Measurements from ENCODE around the gene DMBX1.

DNA sequence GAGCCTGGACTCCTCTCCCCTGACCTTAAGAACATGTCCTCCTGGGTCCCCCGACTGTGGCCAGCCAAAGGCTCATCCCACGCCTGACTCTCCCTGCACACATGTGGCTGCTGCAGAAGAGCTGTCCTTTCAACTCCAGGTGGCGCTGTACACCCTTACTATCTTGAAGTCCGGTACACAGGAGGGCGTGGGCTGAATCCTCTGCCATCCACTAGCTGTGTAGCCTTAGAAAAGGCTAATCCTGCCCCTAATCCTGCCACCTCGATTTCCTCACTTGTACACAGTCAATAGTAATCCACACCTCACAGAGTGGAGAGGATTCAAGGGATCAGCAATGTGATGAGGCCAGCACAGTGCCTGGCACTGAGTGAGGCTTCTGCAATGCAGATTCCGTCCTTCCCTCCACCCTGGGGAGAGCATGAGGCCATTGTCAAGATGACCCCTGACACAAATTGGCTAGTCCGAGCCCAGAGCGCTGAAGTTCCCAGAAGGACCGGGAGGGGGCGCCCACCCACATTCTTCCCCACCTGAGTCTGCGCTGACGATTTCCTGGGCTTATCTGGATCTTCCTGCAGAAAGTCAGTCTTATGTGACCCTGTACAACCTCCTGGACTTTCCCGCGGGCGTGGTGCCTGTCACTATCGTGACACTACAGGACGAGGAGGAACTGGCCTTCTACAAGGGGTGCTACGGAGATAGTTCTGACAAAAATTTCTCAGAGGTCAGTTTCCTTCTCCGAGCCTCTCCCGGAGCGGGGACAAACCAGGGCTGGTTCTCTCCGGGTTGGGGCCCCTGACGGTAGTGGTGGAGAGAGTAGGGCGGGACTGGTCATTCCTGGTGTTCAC is 47.1 kb upstream of the DMBX1 start:
- TF ChIP-seq POLR2AphosphoS5 (IDR thresholded peaks at IDR 0.05), result no peak
- no peak for TF ChIP-seq POLR2A (IDR thresholded peaks at IDR 0.05)
- TF ChIP-seq, protein P1, sequence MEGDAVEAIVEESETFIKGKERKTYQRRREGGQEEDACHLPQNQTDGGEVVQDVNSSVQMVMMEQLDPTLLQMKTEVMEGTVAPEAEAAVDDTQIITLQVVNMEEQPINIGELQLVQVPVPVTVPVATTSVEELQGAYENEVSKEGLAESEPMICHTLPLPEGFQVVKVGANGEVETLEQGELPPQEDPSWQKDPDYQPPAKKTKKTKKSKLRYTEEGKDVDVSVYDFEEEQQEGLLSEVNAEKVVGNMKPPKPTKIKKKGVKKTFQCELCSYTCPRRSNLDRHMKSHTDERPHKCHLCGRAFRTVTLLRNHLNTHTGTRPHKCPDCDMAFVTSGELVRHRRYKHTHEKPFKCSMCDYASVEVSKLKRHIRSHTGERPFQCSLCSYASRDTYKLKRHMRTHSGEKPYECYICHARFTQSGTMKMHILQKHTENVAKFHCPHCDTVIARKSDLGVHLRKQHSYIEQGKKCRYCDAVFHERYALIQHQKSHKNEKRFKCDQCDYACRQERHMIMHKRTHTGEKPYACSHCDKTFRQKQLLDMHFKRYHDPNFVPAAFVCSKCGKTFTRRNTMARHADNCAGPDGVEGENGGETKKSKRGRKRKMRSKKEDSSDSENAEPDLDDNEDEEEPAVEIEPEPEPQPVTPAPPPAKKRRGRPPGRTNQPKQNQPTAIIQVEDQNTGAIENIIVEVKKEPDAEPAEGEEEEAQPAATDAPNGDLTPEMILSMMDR (IDR thresholded peaks at IDR 0.05), result peak; percentile 85 to 94 (median 91)
- no peak for TF ChIP-seq EP300 (IDR thresholded peaks at IDR 0.05; ENCODE audit: low read depth)
